ENCODE data around the gene LSR. TPM values are rescaled to one million over a fixed set of nuclear protein-coding genes. Genes with fewer than 3 reads are reported as not detected.

The LSR gene
- total RNA-seq, 2 donors from 2014 or later, result 119 to 202 TPM

GRCh38 chr19:35297922-35298321 lies 49.1 kb downstream of the LSR start:
- no peak overlapping the region for H3K27ac ChIP-seq
- intact Hi-C loops (cut with DNase I), result no loop called here
- no peak for DNase-seq (ENCODE audit: low spot score)
- no peaks in the 10 kb centered on the region for H3K9me3 ChIP-seq
- H3K4me1 ChIP-seq (replicated peaks), result no peaks in the 10 kb centered on the region
- TF ChIP-seq POLR2A (IDR thresholded peaks at IDR 0.05), result no peak
- TF ChIP-seq, protein P1, sequence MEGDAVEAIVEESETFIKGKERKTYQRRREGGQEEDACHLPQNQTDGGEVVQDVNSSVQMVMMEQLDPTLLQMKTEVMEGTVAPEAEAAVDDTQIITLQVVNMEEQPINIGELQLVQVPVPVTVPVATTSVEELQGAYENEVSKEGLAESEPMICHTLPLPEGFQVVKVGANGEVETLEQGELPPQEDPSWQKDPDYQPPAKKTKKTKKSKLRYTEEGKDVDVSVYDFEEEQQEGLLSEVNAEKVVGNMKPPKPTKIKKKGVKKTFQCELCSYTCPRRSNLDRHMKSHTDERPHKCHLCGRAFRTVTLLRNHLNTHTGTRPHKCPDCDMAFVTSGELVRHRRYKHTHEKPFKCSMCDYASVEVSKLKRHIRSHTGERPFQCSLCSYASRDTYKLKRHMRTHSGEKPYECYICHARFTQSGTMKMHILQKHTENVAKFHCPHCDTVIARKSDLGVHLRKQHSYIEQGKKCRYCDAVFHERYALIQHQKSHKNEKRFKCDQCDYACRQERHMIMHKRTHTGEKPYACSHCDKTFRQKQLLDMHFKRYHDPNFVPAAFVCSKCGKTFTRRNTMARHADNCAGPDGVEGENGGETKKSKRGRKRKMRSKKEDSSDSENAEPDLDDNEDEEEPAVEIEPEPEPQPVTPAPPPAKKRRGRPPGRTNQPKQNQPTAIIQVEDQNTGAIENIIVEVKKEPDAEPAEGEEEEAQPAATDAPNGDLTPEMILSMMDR (IDR thresholded peaks at IDR 0.05), result no peak
- TF ChIP-seq POLR2AphosphoS5 (IDR thresholded peaks at IDR 0.05), result no peak
- no peak overlapping the region for H3K4me3 ChIP-seq
- H3K27me3 ChIP-seq (replicated peaks; ENCODE audit: insufficient read depth), result no peaks in the 10 kb centered on the region
- 93% methylated on average over 2 of the region's 2 CpGs for WGBS
- no peaks in the 10 kb centered on the region for H3K36me3 ChIP-seq

DNA sequence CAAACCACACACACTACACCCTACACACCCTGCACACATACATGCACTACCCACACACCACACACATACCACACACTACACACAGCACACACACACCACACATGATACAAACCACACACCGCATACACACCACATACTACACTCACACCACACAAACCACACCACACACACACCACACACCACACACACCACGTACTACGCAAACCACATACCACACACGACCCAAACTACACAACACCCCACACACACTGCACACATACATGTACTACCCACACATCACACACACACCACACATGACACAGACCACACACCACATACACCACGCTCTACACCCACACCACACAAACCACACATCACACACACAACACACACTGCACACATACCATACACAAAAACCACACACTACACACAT lies 49.8 kb downstream of the LSR start:
- TF ChIP-seq, protein P1 (IDR thresholded peaks at IDR 0.05), result no peak
- TF ChIP-seq POLR2A (IDR thresholded peaks at IDR 0.05) (no peak), POLR2AphosphoS5 (IDR thresholded peaks at IDR 0.05) (no peak)

DNA sequence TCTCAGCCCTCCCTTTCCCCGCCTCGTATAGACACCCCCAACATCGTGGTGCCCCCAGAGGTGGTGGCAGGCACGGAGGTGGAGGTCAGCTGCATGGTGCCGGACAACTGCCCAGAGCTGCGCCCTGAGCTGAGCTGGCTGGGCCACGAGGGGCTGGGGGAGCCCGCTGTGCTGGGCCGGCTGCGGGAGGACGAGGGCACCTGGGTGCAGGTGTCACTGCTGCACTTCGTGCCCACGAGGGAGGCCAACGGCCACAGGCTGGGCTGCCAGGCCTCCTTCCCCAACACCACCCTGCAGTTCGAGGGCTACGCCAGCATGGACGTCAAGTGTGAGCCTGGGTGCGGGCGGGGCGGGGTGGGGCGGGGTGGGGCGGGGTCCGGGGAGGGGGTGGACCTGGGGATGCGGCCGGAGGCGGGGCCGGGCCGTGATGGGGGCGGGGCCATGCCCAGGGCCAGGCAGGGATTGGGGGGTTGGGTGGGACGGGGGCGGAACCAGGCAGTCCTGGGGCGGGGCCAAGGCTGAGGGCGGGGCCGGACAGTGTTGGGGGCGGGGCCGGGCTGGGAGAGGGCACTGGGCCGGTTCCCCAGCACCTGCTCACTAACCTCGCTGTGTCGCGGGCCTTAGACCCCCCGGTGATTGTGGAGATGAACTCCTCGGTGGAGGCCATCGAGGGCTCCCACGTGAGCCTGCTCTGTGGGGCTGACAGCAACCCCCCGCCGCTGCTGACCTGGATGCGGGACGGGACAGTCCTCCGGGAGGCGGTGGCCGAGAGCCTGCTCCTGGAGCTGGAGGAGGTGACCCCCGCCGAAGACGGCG lies 50.9 kb downstream of the LSR start:
- no peak for TF ChIP-seq POLR2AphosphoS5 (IDR thresholded peaks at IDR 0.05)
- TF ChIP-seq POLR2A (IDR thresholded peaks at IDR 0.05), result no peak
- TF ChIP-seq, protein P1 (IDR thresholded peaks at IDR 0.05), result no peak
- 57% methylated on average over 34 of the region's 55 CpGs for WGBS
- Histone ChIP-seq H3K36me3 (no peaks in the 10 kb centered on the region), H3K4me1 (replicated peaks) (no peaks in the 10 kb centered on the region), H3K9me3 (no peaks in the 10 kb centered on the region), H3K27ac (no peak overlapping the region), H3K27me3 (replicated peaks; ENCODE audit: insufficient read depth) (no peaks in the 10 kb centered on the region), H3K4me3 (no peak overlapping the region)
- DNase-seq (ENCODE audit: low spot score), result no peak
- intact Hi-C loops (cut with DNase I), result no loop called here

More for the DNA sequence above, 49.8 kb downstream of the LSR start:
- WGBS, result 92% methylated on average over 5 of the region's 5 CpGs
- H3K9me3 ChIP-seq, result no peaks in the 10 kb centered on the region
- intact Hi-C loops (cut with DNase I), result no loop called here
- no peaks in the 10 kb centered on the region for H3K36me3 ChIP-seq
- H3K4me1 ChIP-seq (replicated peaks), result no peaks in the 10 kb centered on the region
- DNase-seq (ENCODE audit: low spot score), result no peak
- H3K27me3 ChIP-seq (replicated peaks; ENCODE audit: insufficient read depth), result no peaks in the 10 kb centered on the region
- no peak overlapping the region for H3K27ac ChIP-seq
- no peak overlapping the region for H3K4me3 ChIP-seq

GRCh38 chr19:35300339-35300649 lies 51.5 kb downstream of the LSR start:
- no peak overlapping the region for H3K4me3 ChIP-seq
- no peaks in the 10 kb centered on the region for H3K4me1 ChIP-seq (replicated peaks)
- no peak overlapping the region for H3K27ac ChIP-seq
- H3K36me3 ChIP-seq, result no peaks in the 10 kb centered on the region
- no peaks in the 10 kb centered on the region for H3K9me3 ChIP-seq
- no peak for TF ChIP-seq POLR2A (IDR thresholded peaks at IDR 0.05)
- TF ChIP-seq POLR2AphosphoS5 (IDR thresholded peaks at IDR 0.05), result no peak
- TF ChIP-seq, protein P1 (IDR thresholded peaks at IDR 0.05), result no peak
- H3K27me3 ChIP-seq (replicated peaks; ENCODE audit: insufficient read depth), result no peaks in the 10 kb centered on the region
- WGBS, result 71% methylated on average over 10 of the region's 10 CpGs
- intact Hi-C loops (cut with DNase I), result no loop called here
- DNase-seq (ENCODE audit: low spot score), result no peak

GRCh38 chr19:35301961-35302360 lies 53.2 kb downstream of the LSR start:
- no peaks in the 10 kb centered on the region for H3K9me3 ChIP-seq
- no peaks in the 10 kb centered on the region for H3K36me3 ChIP-seq
- H3K4me1 ChIP-seq (replicated peaks), result no peaks in the 10 kb centered on the region
- no peak overlapping the region for H3K27ac ChIP-seq
- WGBS, result 90% methylated on average over 2 of the region's 2 CpGs
- TF ChIP-seq, protein P1 (IDR thresholded peaks at IDR 0.05), result no peak
- TF ChIP-seq POLR2A (IDR thresholded peaks at IDR 0.05) (no peak), POLR2AphosphoS5 (IDR thresholded peaks at IDR 0.05) (no peak)
- H3K27me3 ChIP-seq (replicated peaks; ENCODE audit: insufficient read depth), result no peaks in the 10 kb centered on the region
- no peak overlapping the region for H3K4me3 ChIP-seq
- intact Hi-C loops (cut with DNase I), result no loop called here
- no peak for DNase-seq (ENCODE audit: low spot score)

All from prostate gland (tissue), 2 donors.